Gastroesophageal sphincter (tissue), 4 donors: ENCODE measurements around the gene AGBL3. TPM values are rescaled to one million over a fixed set of nuclear protein-coding genes. Genes with fewer than 3 reads are reported as not detected.

Experiments
- ATAC-seq: fragments of 150-250 bp; one replicate; pipeline ENCODE4 v1.9.1; 2016; ENCODE audit warnings: mild to moderate bottlenecking, moderate library complexity
- H3K27ac ChIP-seq, 4 donors: fragments of 200-600 bp; sonication (generic) in 3 of 4; 1 replicate in 3 of 4; 2 replicates in 1 of 4; pipeline ENCODE4 v1.5.1; 2016 to 2019
- H3K27me3 ChIP-seq: fragments of 200-600 bp; sonication (generic); one replicate; pipeline ENCODE4 v1.5.1; 2019
- H3K36me3 ChIP-seq, 2 donors: fragments of 200-600 bp; sonication (generic); one replicate each; pipeline ENCODE4 v1.5.1; 2019; ENCODE audit warnings: control low read depth in 1 of 2
- H3K4me1 ChIP-seq, 3 donors: fragments of 200-600 bp; sonication (generic); 1 replicate in 2 of 3; 2 replicates in 1 of 3; pipeline ENCODE4 v1.5.1; 2016 to 2019; ENCODE audit warnings: control low read depth in 2 of 3
- H3K4me3 ChIP-seq, 2 donors: fragments of 200-600 bp; sonication (generic); one replicate each; pipeline ENCODE4 v1.5.1; 2019; ENCODE audit warnings: mild to moderate bottlenecking in 1 of 2, moderate library complexity in 1 of 2
- H3K9me3 ChIP-seq, 3 donors: fragments of 200-600 bp; sonication (generic); one replicate each; pipeline ENCODE4 v1.5.1; 2017 to 2019; ENCODE audit warnings: control low read depth in 2 of 3
- EP300 ChIP-seq: sonication (generic); formaldehyde crosslinking; IDR thresholded peaks from one replicate; pipeline ENCODE4 v1.6.1; 2017; ENCODE audit warnings: antibody characterized with exemption, mild to moderate bottlenecking
- POLR2A ChIP-seq, 2 donors: fragments of 450-650 bp; IDR thresholded peaks; one replicate each; pipeline ENCODE4 v1.6.1; 2017; ENCODE audit warnings: antibody characterized with exemption in 2 of 2, mild to moderate bottlenecking in 2 of 2, moderate library complexity in 1 of 2
- POLR2AphosphoS5 ChIP-seq: sonication (generic); formaldehyde crosslinking; IDR thresholded peaks from one replicate; pipeline ENCODE4 v1.6.1; 2017; ENCODE audit warnings: antibody characterized with exemption
- WGBS, 2 donors: methylation state at CpG; one replicate each; pipeline ENCODE4 v1.1.5; 2018; ENCODE audit warnings: low coverage in 1 of 2; 5-methylcytosine and 5-hydroxymethylcytosine counted together
- total RNA-seq, 4 donors: library from RNA; depleted of rRNA; stranded (reverse); fragments of >200 nt; gene quantifications; one replicate each; pipeline ENCODE4 v1.1.0, GENCODE V29; 2016
- TF ChIP-seq, protein P1 (sequence below), 4 experiments: fragments of 200-600 bp in 2 of 4; fragments of 450-650 bp in 2 of 4; sonication (generic) in 1 of 4; IDR thresholded peaks; one replicate each; pipeline ENCODE4 v1.5.1; 2017 to 2019; ENCODE audit warnings: antibody characterized with exemption in 4 of 4, mild to moderate bottlenecking in 2 of 4, moderate library complexity in 2 of 4

The AGBL3 gene
- total RNA-seq, 4 donors from 2014 or later: 0.30 to 5.6 (median 3.1) TPM

DNA sequence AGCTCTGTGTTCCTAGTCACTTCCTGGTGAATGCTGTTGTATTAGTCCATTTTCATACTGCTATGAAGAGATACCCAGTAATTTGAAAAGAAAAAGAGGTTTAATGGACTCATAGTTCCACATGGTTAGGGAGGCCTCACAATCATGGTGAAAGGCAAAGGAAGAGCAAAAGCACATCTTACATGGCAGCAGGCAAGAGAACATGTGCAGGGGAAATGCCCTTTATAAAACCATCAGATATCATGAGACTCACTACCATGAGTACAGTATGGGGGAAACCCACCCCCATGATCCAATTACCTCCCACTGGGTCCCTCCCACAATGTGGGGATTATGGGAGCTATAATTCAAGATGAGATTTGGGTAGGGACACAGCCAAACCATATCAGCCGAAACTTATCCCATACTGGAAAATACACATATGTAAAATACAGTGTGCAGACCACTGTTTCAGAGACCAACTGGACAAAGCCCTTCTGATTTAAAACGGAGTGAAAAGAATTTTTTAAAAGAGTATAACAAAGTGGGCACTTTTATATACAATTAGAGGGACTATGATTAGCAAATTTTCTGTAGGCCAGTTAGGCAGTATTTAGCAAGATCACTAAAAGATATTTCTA lies 176.2 kb downstream of the AGBL3 start:
- TF ChIP-seq POLR2A (IDR thresholded peaks at IDR 0.05) (no peak), EP300 (no peak), POLR2AphosphoS5 (no peak)
- TF ChIP-seq, protein P1, sequence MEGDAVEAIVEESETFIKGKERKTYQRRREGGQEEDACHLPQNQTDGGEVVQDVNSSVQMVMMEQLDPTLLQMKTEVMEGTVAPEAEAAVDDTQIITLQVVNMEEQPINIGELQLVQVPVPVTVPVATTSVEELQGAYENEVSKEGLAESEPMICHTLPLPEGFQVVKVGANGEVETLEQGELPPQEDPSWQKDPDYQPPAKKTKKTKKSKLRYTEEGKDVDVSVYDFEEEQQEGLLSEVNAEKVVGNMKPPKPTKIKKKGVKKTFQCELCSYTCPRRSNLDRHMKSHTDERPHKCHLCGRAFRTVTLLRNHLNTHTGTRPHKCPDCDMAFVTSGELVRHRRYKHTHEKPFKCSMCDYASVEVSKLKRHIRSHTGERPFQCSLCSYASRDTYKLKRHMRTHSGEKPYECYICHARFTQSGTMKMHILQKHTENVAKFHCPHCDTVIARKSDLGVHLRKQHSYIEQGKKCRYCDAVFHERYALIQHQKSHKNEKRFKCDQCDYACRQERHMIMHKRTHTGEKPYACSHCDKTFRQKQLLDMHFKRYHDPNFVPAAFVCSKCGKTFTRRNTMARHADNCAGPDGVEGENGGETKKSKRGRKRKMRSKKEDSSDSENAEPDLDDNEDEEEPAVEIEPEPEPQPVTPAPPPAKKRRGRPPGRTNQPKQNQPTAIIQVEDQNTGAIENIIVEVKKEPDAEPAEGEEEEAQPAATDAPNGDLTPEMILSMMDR (IDR thresholded peaks at IDR 0.05): no peak
- Histone ChIP-seq H3K4me3 (no peak overlapping the region), H3K27me3 (no peaks in the 10 kb centered on the region), H3K4me1 (peaks cover 0 to 87% (median 18%) of the 10 kb centered on the region in 3 donors), H3K9me3 (no peaks in the 10 kb centered on the region), H3K27ac (peak overlapping the region in 3 of 4 donors; percentile 51 to 53 (median 52)), H3K36me3 (peaks cover 0 to 41% of the 10 kb centered on the region in 2 donors)
- no peak for ATAC-seq
- WGBS, 2 donors: 78 to 92% methylated on average over 2 of the region's 2 CpGs

DNA sequence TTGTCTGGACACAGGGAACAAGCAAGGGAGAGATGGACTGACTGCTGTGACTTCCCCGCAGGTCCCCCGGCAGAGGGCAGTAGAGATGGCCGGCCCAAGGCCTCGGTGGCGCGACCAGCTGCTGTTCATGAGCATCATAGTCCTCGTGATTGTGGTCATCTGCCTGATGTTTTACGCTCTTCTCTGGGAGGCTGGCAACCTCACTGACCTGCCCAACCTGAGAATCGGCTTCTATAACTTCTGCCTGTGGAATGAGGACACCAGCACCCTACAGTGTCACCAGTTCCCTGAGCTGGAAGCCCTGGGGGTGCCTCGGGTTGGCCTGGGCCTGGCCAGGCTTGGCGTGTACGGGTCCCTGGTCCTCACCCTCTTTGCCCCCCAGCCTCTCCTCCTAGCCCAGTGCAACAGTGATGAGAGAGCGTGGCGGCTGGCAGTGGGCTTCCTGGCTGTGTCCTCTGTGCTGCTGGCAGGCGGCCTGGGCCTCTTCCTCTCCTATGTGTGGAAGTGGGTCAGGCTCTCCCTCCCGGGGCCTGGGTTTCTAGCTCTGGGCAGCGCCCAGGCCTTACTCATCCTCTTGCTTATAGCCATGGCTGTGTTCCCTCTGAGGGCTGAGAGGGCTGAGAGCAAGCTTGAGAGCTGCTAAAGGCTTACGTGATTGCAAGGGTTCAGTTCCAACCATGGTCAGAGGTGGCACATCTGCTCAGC lies 178.2 kb downstream of the AGBL3 start:
- Histone ChIP-seq H3K9me3 (no peaks in the 10 kb centered on the region), H3K27me3 (no peaks in the 10 kb centered on the region), H3K4me3 (no peak overlapping the region), H3K36me3 (peaks cover 0 to 54% of the 10 kb centered on the region in 2 donors), H3K27ac (peak overlapping the region in 3 of 4 donors; percentile 93 to 98 (median 94)), H3K4me1 (peaks cover 3 to 87% (median 31%) of the 10 kb centered on the region in 3 donors)
- no peak for ATAC-seq
- WGBS, 2 donors: 86 to 90% methylated on average over 4 to 5 of the region's 18 CpGs
- TF ChIP-seq, protein P1 (IDR thresholded peaks at IDR 0.05): peak in 1 of 4 experiments; percentile 12
- no peak for TF ChIP-seq POLR2A (IDR thresholded peaks at IDR 0.05)
- TF ChIP-seq EP300: no peak
- no peak for TF ChIP-seq POLR2AphosphoS5

DNA sequence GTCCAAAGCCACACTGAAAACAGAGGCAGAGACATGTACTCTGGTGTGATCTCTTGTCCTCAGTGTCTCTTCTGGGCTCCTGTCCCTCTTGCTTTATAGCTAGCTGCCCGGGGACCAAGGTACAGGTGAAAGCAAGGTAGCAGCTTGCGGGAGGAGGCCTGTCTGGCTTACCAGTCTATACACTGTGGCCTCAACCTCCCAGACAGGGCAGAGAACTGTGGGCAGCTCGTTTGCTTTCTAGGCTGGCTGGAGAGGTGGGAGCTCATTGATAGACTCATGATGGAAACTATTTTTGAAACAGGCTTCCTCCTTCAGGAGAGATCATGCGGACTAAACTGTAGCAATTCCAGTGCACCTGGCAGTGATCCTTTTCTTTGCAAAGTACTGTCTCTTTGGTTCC lies 179.6 kb downstream of the AGBL3 start:
- H3K4me1 ChIP-seq: peaks cover 3 to 82% (median 27%) of the 10 kb centered on the region in 3 donors
- H3K27ac ChIP-seq: peak overlapping the region in 3 of 4 donors; percentile 93 to 98 (median 94)

DNA sequence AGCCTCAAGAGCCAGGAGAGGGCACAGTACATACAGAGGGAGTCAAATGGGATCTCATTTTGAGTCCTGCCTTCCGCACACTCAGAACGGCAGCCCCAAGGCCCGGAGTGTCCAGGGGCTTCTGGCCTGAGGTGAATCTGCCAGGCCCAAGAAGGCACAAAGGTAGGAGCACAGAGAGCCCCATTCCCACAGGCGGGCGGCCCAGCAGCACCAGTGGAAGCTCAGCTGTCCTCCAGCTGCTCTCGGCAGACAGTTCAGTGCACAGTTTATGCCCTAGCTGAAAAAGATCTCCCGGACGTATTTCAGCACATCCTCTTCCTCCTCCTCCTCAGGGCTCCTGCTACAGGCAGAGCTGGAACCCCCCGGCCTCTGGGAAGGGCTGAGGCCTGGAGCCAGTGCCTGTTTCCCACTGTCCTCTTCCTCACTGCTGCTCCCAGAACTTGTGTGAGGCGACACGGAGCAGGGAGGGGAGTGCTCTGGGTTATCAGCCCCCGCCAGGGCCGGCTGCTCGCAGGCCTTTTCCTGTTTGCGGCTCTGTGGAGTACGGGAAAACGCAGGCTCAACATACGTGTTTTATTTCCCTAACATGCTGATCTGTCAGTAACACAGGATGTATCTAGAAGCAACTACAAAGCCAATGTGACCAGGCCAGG lies 180.2 kb downstream of the AGBL3 start:
- Histone ChIP-seq H3K27me3 (no peaks in the 10 kb centered on the region), H3K4me1 (peaks cover 3 to 82% (median 26%) of the 10 kb centered on the region in 3 donors), H3K4me3 (no peak overlapping the region), H3K36me3 (peaks cover 0 to 54% of the 10 kb centered on the region in 2 donors), H3K27ac (peak overlapping the region in 3 of 4 donors; percentile 93 to 98 (median 94)), H3K9me3 (no peaks in the 10 kb centered on the region)
- no CpG with 5 or more reads among the region's 18 CpGs for WGBS, 2 donors
- TF ChIP-seq POLR2AphosphoS5: no peak
- TF ChIP-seq EP300: no peak
- TF ChIP-seq, protein P1 (IDR thresholded peaks at IDR 0.05): no peak
- no peak for TF ChIP-seq POLR2A (IDR thresholded peaks at IDR 0.05)
- no peak for ATAC-seq

More for the DNA sequence above, 179.6 kb downstream of the AGBL3 start:
- Histone ChIP-seq H3K4me3 (no peak overlapping the region), H3K9me3 (no peaks in the 10 kb centered on the region), H3K36me3 (peaks cover 0 to 54% of the 10 kb centered on the region in 2 donors), H3K27me3 (no peaks in the 10 kb centered on the region)
- 50 to 100% methylated on average over 1 to 2 of the region's 4 CpGs for WGBS, 2 donors
- TF ChIP-seq, protein P1 (IDR thresholded peaks at IDR 0.05): no peak
- no peak for TF ChIP-seq POLR2A (IDR thresholded peaks at IDR 0.05)
- no peak for TF ChIP-seq POLR2AphosphoS5
- TF ChIP-seq EP300: no peak
- no peak for ATAC-seq
